ENCODE data around the gene NEDD1. TPM values are rescaled to one million over a fixed set of nuclear protein-coding genes. Genes with fewer than 3 reads are reported as not detected.

Gene NEDD1
- total RNA-seq, 6 donors from 2014 or later: 9.1 to 21.4 (median 12.7) TPM

- DNase-seq: no peak
- Histone ChIP-seq H3K27ac (no peak overlapping the region), H3K36me3 (no peaks in the 10 kb centered on the region), H3K9me3 (no peaks in the 10 kb centered on the region), H3K4me3 (no peak overlapping the region), H3K27me3 (peaks cover 0 to 4% (median 0%) of the 10 kb centered on the region in 4 donors), H3K4me1 (peaks cover 0 to 13% (median 8%) of the 10 kb centered on the region in 4 donors)
- no peak for ATAC-seq (ENCODE audit: low FRiP score in 2 of 2)
- WGBS, 2 donors: 72 to 80% methylated on average over 4 of the region's 4 CpGs
- TF ChIP-seq CTCF (IDR thresholded peaks at IDR 0.05): no peak
- TF ChIP-seq EP300 (IDR thresholded peaks at IDR 0.05): no peak
- TF ChIP-seq POLR2AphosphoS5 (IDR thresholded peaks at IDR 0.05): no peak
- no peak for TF ChIP-seq POLR2A (IDR thresholded peaks at IDR 0.05)
Measured at GRCh38 chr12:96982671-96983070, 75.6 kb downstream of the NEDD1 start.

GRCh38 chr12:96985515-96986362 is 78.7 kb downstream of the NEDD1 start:
- no peak for TF ChIP-seq POLR2A (IDR thresholded peaks at IDR 0.05)
- no peak for TF ChIP-seq POLR2AphosphoS5 (IDR thresholded peaks at IDR 0.05)
- TF ChIP-seq CTCF (IDR thresholded peaks at IDR 0.05): peak; percentile 71 to 88 (median 80)
- no peak for TF ChIP-seq EP300 (IDR thresholded peaks at IDR 0.05)
- H3K36me3 ChIP-seq: no peaks in the 10 kb centered on the region
- peak overlapping the region in 3 of 4 donors; percentile 36 to 52 (median 45) for H3K4me3 ChIP-seq
- DNase-seq: peak in 1 of 2 donors; percentile 88
- no peak overlapping the region for H3K27ac ChIP-seq
- 3 to 7% methylated on average over 37 of the region's 56 CpGs for WGBS, 2 donors
- H3K9me3 ChIP-seq: no peaks in the 10 kb centered on the region
- ATAC-seq (ENCODE audit: low FRiP score in 2 of 2): peak; percentile 66 to 82
- H3K27me3 ChIP-seq: peaks cover 0 to 4% (median 0%) of the 10 kb centered on the region in 4 donors
- peaks cover 0 to 13% (median 8%) of the 10 kb centered on the region in 4 donors for H3K4me1 ChIP-seq

GRCh38 chr12:96986883-96987523 is 79.9 kb downstream of the NEDD1 start:
- Histone ChIP-seq H3K36me3 (no peaks in the 10 kb centered on the region), H3K4me3 (no peak overlapping the region), H3K4me1 (peaks cover 0 to 13% (median 8%) of the 10 kb centered on the region in 4 donors), H3K27me3 (peaks cover 0 to 4% (median 0%) of the 10 kb centered on the region in 4 donors), H3K9me3 (no peaks in the 10 kb centered on the region), H3K27ac (no peak overlapping the region)
- ATAC-seq (ENCODE audit: low FRiP score in 2 of 2) (no peak), DNase-seq (no peak)
- 30 to 42% methylated on average over 2 of the region's 2 CpGs for WGBS, 2 donors
- TF ChIP-seq CTCF (IDR thresholded peaks at IDR 0.05) (peak in 5 of 6 experiments; percentile 16 to 24 (median 18)), POLR2A (IDR thresholded peaks at IDR 0.05) (no peak)

GRCh38 chr12:96988919-96989318 is 81.9 kb downstream of the NEDD1 start:
- peaks cover 0 to 13% (median 8%) of the 10 kb centered on the region in 4 donors for H3K4me1 ChIP-seq
- TF ChIP-seq CTCF (IDR thresholded peaks at IDR 0.05) (no peak), POLR2AphosphoS5 (IDR thresholded peaks at IDR 0.05) (no peak), POLR2A (IDR thresholded peaks at IDR 0.05) (no peak), EP300 (IDR thresholded peaks at IDR 0.05) (no peak)
- no peak for DNase-seq
- H3K27ac ChIP-seq: no peak overlapping the region
- H3K4me3 ChIP-seq: no peak overlapping the region
- no peaks in the 10 kb centered on the region for H3K36me3 ChIP-seq
- peaks cover 0 to 4% (median 0%) of the 10 kb centered on the region in 4 donors for H3K27me3 ChIP-seq
- ATAC-seq (ENCODE audit: low FRiP score in 2 of 2): no peak
- WGBS, 2 donors: 76 to 85% methylated on average over 3 of the region's 3 CpGs
- H3K9me3 ChIP-seq: no peaks in the 10 kb centered on the region
